Hepatocyte (in vitro differentiated cells): ENCODE results near the gene CD99L2.

Experiments used
- EZH2 ChIP-seq: fragments of 200-600 bp; sonication (generic); IDR thresholded peaks from 2 replicates; pipeline ENCODE4 v1.6.1; 2016; ENCODE audit warnings: antibody characterized with exemption, mild to moderate bottlenecking, borderline replicate concordance
- EZH2phosphoT487 ChIP-seq: fragments of 200-600 bp; sonication (generic); IDR thresholded peaks from one replicate; pipeline ENCODE4 v1.6.1; 2018; ENCODE audit warnings: antibody characterized with exemption, mild to moderate bottlenecking, low read depth, moderate library complexity; ENCODE audit not compliant: unreplicated experiment, severe bottlenecking
- TF ChIP-seq, protein P1 (sequence below): fragments of 200-600 bp; sonication (generic); IDR thresholded peaks from 2 replicates; pipeline ENCODE4 v1.5.1; 2016; ENCODE audit warnings: antibody characterized with exemption, mild to moderate bottlenecking; ENCODE audit not compliant: poor library complexity

GRCh38 chrX:150831863-150832262 lies 66.6 kb downstream of the CD99L2 start:
- TF ChIP-seq, protein P1, sequence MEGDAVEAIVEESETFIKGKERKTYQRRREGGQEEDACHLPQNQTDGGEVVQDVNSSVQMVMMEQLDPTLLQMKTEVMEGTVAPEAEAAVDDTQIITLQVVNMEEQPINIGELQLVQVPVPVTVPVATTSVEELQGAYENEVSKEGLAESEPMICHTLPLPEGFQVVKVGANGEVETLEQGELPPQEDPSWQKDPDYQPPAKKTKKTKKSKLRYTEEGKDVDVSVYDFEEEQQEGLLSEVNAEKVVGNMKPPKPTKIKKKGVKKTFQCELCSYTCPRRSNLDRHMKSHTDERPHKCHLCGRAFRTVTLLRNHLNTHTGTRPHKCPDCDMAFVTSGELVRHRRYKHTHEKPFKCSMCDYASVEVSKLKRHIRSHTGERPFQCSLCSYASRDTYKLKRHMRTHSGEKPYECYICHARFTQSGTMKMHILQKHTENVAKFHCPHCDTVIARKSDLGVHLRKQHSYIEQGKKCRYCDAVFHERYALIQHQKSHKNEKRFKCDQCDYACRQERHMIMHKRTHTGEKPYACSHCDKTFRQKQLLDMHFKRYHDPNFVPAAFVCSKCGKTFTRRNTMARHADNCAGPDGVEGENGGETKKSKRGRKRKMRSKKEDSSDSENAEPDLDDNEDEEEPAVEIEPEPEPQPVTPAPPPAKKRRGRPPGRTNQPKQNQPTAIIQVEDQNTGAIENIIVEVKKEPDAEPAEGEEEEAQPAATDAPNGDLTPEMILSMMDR, result no peak
- TF ChIP-seq EZH2, result no peak
- TF ChIP-seq EZH2phosphoT487, result no peak
